Measurements from ENCODE around the gene ERCC6. TPM values are rescaled to one million over a fixed set of nuclear protein-coding genes. Genes with fewer than 3 reads are reported as not detected.

The ERCC6 gene
- 10 to 100 TPM in 1 of 4 donors, 1 to 10 TPM in 3; 3.5 to 12.6 (median 5.1) TPM for polyA plus RNA-seq
- long read RNA-seq, donor 1, full-length matches to known transcripts, result 2 of 8 reads
- long read RNA-seq, donor 1, partial matches to known transcripts, result 6 of 8 reads
- long read RNA-seq, donor 1, other reads (novel, unspliced or antisense), result 0 of 8 reads
- long read RNA-seq, donor 2, result 0 reads
- long read RNA-seq, donor 3, partial matches to known transcripts, result 0 of 2 reads
- long read RNA-seq, donor 3, other reads (novel, unspliced or antisense), result 0 of 2 reads
- long read RNA-seq, donor 4, result 0 reads
- long read RNA-seq, donor 5, partial matches to known transcripts, result 0 of 2 reads
- long read RNA-seq, donor 5, other reads (novel, unspliced or antisense), result 0 of 2 reads
- long read RNA-seq, donor 6, partial matches to known transcripts, result 0 of 1 reads
- long read RNA-seq, donor 6, other reads (novel, unspliced or antisense), result 0 of 1 reads
- long read RNA-seq, donor 7, result 0 reads
- long read RNA-seq, donor 8, result 0 reads
- long read RNA-seq, donor 9, result 0 reads
- long read RNA-seq, donor 10, partial matches to known transcripts, result 0 of 2 reads
- long read RNA-seq, donor 10, other reads (novel, unspliced or antisense), result 0 of 2 reads

DNA sequence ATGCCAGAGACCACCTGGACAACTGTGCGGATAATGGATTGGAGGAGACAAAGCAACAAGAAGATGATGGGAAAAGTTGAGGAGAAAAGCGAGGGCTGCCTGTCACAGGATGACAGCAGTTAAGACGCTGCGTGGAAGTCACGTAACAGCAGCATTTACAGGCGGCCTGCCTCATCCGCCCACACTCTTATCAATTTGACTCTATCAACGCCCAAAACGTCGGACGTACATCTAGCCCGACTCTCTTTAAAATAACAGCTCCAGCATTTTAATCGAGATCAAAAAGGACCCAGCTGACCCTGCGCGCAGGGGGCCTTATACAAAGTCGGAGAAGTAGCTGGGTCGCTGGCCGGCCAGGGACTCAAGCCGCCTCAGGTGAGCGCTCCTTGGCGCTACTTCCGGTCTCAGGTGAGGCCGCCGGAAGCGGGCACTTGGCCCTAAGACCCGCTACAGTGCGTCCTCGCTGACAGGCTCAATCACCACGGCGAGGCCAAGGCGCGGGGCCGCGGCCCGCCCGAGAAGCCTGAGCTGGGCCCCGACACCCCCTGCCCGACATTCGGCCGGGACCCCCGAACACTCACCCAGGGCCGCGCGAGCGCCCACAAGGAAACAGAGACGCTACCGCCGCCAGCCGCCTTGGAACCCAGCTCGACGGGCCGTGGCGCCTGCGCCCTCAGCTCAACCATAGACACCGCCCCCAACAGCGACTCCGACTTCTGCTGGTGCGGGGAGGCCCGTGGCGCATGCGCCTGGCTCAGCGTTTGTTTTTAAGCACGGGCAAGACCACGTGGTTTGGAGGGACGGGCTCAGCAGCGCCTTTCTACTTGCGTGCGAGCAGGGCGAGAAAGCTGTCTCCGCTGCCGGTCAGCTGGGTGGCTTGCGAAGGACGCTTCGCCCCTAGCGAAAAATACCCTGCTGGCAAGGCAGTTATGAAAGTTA is at the start of gene ERCC6:
Gene ERCC6 (minus strand): TSS at position 741 of the 939 bp plus-strand sequence.
- H3K36me3 ChIP-seq (ENCODE audit: control insufficient read depth in 3 of 3, insufficient read depth in 2 of 3, low read depth in 1 of 3, low read length in 3 of 3), result peaks cover 0 to 3% (median 0%) of the 10 kb centered on the region in 3 donors
- no peaks in the 10 kb centered on the region for H3K9me3 ChIP-seq (ENCODE audit: control insufficient read depth in 2 of 2, insufficient read depth in 1 of 2, low read depth in 1 of 2, low read length in 1 of 2)
- peak within 1 kb of the TSS; percentile 83 to 84 (median 84) for H3K27ac ChIP-seq (ENCODE audit: low read depth in 1 of 3, low read length in 2 of 3)
- WGBS, 3 donors, result 1 to 2% (median 1%) methylated on average over 73 to 75 of the region's 75 CpGs
- H3K27me3 ChIP-seq (ENCODE audit: control insufficient read depth in 3 of 3, insufficient read depth in 3 of 3, low read length in 3 of 3), result peaks cover 0 to 7% (median 2%) of the 10 kb centered on the region in 3 donors
- H3K4me1 ChIP-seq (ENCODE audit: control insufficient read depth in 3 of 3, insufficient read depth in 2 of 3, low read depth in 1 of 3, low read length in 2 of 3), result peaks cover 4 to 5% (median 4%) of the 10 kb centered on the region in 3 donors
- FAIRE-seq (no peak), DNase-seq (peak; percentile 98 to 99)
- H3K4me3 ChIP-seq (ENCODE audit: low read depth in 1 of 3, low read length in 3 of 3), result peak within 1 kb of the TSS; percentile 62 to 84 (median 63)

DNA sequence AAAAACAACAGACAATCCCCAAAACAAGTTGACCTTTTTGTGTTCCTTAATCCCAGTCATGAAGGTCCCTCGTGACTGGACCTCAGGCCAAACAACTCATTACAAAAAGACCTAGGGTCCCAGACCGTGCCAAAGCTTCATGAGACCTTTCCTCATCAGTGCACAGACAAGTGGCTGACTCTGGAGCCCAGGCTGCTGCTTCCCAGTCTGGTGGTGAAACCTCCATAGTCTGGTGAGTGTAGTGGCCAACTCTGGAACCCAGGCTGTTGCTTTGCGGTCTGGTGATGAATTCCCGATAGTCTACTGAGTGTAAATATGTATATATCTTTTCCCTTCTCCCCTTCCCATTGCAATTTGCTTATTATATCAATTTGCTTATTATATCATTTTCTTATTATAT is 49.1 kb upstream of the ERCC6 start:
- peaks cover 0 to 4% of the 10 kb centered on the region in 2 donors for H3K9me3 ChIP-seq (ENCODE audit: control insufficient read depth in 2 of 2, insufficient read depth in 1 of 2, low read depth in 1 of 2, low read length in 1 of 2)
- no peak overlapping the region for H3K4me3 ChIP-seq (ENCODE audit: low read depth in 1 of 3, low read length in 3 of 3)
- H3K27me3 ChIP-seq (ENCODE audit: control insufficient read depth in 3 of 3, insufficient read depth in 3 of 3, low read length in 3 of 3), result peaks cover 0 to 2% (median 0%) of the 10 kb centered on the region in 3 donors
- no peak overlapping the region for H3K27ac ChIP-seq (ENCODE audit: low read depth in 1 of 3, low read length in 2 of 3)
- 75 to 82% (median 75%) methylated on average over 4 of the region's 4 CpGs for WGBS, 3 donors
- FAIRE-seq, result no peak
- no peaks in the 10 kb centered on the region for H3K36me3 ChIP-seq (ENCODE audit: control insufficient read depth in 3 of 3, insufficient read depth in 2 of 3, low read depth in 1 of 3, low read length in 3 of 3)
- DNase-seq, result no peak
- no peaks in the 10 kb centered on the region for H3K4me1 ChIP-seq (ENCODE audit: control insufficient read depth in 3 of 3, insufficient read depth in 2 of 3, low read depth in 1 of 3, low read length in 2 of 3)

DNA sequence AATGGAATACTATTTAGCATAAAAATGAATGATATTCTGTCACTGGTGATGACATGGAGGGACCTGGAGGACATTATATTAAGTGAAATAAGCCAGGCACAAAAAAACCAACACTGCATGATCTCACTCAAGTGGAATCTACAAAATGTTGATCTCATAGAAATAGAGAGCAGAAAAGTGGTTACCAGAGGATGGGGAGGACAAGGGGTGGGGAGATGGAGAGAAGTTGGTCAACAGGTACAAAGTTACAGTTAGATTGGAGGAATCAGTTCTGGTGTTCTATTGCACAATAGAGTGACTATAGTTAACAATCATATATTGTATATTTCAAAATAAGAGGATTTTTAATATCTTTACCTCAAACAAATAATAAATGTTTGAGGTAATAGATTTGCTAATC is 46.5 kb upstream of the ERCC6 start:
- Histone ChIP-seq H3K36me3 (ENCODE audit: control insufficient read depth in 3 of 3, insufficient read depth in 2 of 3, low read depth in 1 of 3, low read length in 3 of 3) (no peaks in the 10 kb centered on the region), H3K27me3 (ENCODE audit: control insufficient read depth in 3 of 3, insufficient read depth in 3 of 3, low read length in 3 of 3) (peaks cover 0 to 2% (median 0%) of the 10 kb centered on the region in 3 donors), H3K9me3 (ENCODE audit: control insufficient read depth in 2 of 2, insufficient read depth in 1 of 2, low read depth in 1 of 2, low read length in 1 of 2) (peaks cover 0 to 4% of the 10 kb centered on the region in 2 donors), H3K4me1 (ENCODE audit: control insufficient read depth in 3 of 3, insufficient read depth in 2 of 3, low read depth in 1 of 3, low read length in 2 of 3) (no peaks in the 10 kb centered on the region), H3K4me3 (ENCODE audit: low read depth in 1 of 3, low read length in 3 of 3) (no peak overlapping the region), H3K27ac (ENCODE audit: low read depth in 1 of 3, low read length in 2 of 3) (no peak overlapping the region)
- FAIRE-seq (no peak), DNase-seq (no peak)

DNA sequence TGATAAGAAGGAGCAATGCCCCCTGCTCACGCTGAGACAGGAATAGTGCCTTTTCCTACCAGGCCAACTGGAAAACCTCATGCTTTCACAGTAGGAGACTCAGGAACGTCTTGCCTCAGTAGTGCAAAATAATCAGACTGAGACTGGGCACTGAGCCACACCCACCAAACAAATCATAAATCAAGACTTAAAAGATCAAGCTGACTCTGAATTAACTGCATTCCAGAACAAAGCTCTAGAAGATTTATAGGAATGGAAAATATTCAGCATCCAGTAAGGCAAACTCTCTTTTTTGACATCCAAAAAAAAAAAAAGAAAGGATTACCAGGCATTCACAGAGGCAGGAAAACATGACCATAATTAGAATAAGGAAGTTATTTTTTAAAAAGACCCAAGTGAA is 40.7 kb upstream of the ERCC6 start:
- H3K9me3 ChIP-seq (ENCODE audit: control insufficient read depth in 2 of 2, insufficient read depth in 1 of 2, low read depth in 1 of 2, low read length in 1 of 2), result no peaks in the 10 kb centered on the region
- no peak overlapping the region for H3K27ac ChIP-seq (ENCODE audit: low read depth in 1 of 3, low read length in 2 of 3)
- H3K4me1 ChIP-seq (ENCODE audit: control insufficient read depth in 3 of 3, insufficient read depth in 2 of 3, low read depth in 1 of 3, low read length in 2 of 3), result no peaks in the 10 kb centered on the region
- no peaks in the 10 kb centered on the region for H3K27me3 ChIP-seq (ENCODE audit: control insufficient read depth in 3 of 3, insufficient read depth in 3 of 3, low read length in 3 of 3)
- no peak overlapping the region for H3K4me3 ChIP-seq (ENCODE audit: low read depth in 1 of 3, low read length in 3 of 3)
- H3K36me3 ChIP-seq (ENCODE audit: control insufficient read depth in 3 of 3, insufficient read depth in 2 of 3, low read depth in 1 of 3, low read length in 3 of 3), result no peaks in the 10 kb centered on the region
- 33 to 43% (median 41%) methylated on average over 2 of the region's 2 CpGs for WGBS, 3 donors
- DNase-seq (no peak), FAIRE-seq (no peak)

DNA sequence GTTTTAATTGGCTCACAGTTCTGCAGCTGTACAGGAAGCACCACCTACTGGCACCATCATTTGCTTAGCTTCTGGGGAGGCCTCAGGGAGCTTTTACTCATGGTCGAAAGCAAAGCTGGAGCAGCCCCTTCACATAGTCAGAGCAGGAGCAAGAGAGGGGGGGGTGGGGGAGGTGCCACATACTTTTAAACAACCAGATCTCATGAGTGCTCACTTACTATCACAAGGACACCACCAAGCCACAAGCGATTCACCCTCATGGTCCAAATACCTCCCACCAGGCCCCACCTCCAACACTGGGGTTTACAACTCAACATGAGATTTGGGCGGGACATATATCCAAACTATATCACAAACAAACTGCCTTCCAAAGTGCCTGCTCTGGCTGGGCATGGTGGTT is 39.5 kb upstream of the ERCC6 start:
- FAIRE-seq (no peak), DNase-seq (no peak)
- Histone ChIP-seq H3K36me3 (ENCODE audit: control insufficient read depth in 3 of 3, insufficient read depth in 2 of 3, low read depth in 1 of 3, low read length in 3 of 3) (no peaks in the 10 kb centered on the region), H3K27ac (ENCODE audit: low read depth in 1 of 3, low read length in 2 of 3) (no peak overlapping the region), H3K4me1 (ENCODE audit: control insufficient read depth in 3 of 3, insufficient read depth in 2 of 3, low read depth in 1 of 3, low read length in 2 of 3) (no peaks in the 10 kb centered on the region), H3K27me3 (ENCODE audit: control insufficient read depth in 3 of 3, insufficient read depth in 3 of 3, low read length in 3 of 3) (no peaks in the 10 kb centered on the region), H3K9me3 (ENCODE audit: control insufficient read depth in 2 of 2, insufficient read depth in 1 of 2, low read depth in 1 of 2, low read length in 1 of 2) (no peaks in the 10 kb centered on the region), H3K4me3 (ENCODE audit: low read depth in 1 of 3, low read length in 3 of 3) (no peak overlapping the region)
- 86 to 88% (median 86%) methylated on average over 3 of the region's 3 CpGs for WGBS, 3 donors

DNA sequence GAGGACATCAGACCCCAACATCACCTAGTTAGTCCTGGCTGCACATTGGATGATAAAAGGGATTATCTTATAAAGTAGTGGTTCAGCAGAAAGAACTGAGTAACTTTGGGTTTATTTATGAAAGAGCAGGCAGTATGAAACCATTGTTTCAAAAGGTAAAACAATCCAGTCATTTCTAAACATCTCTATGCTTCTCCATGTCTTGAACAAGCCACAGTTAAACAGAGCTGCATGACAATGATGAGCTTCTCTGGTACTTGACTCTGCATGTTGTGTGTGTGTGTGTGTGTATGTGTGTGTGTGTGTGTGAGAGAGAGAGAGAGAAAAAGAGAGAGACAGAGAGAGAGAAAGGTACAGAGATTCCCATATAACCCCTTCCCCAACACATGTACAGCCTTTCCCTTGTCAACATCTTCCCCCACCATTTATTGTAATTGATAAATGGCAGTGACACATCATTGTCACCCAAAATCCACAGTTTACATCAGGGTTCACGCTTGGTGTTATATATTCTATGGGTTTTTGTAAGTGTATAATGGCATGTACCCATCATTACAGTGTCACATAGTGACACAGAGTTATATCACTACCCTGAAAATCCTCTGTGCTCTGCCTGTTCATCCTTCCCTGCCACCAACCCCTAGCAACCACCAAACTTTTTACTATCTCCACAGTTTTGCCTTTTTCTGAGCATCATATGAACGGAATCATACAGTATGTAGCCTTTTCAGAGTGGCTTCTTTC is 38.4 kb upstream of the ERCC6 start:
- no peak for FAIRE-seq

DNA sequence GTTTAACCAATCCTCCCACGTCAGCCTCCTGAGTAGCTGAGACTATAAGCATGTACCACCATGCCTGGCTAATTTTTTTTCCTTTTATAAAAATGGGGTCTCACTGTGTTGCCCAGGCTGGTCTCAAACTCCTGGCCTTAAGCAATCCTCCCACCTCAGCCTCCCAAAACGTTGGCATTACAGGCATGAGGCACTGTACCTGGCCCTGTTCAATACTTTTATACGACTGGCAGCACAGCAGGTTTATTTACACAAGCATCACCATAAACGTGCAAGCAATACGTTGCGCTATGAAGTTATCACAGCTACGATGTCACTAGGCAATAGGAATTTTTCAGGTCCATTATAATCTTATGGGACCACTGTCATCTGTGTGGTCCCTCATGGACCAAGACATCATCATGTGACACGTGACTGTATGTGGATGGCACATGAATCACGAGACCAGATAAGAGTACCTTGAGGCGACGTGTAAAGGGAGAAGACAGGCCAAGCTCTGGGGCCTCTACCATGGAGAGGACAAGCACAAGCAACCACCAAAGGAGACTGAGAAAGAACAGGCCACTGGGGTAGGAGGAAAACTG is 36.7 kb upstream of the ERCC6 start:
- no peak overlapping the region for H3K4me3 ChIP-seq (ENCODE audit: low read depth in 1 of 3, low read length in 3 of 3)
- H3K4me1 ChIP-seq (ENCODE audit: control insufficient read depth in 3 of 3, insufficient read depth in 2 of 3, low read depth in 1 of 3, low read length in 2 of 3), result no peaks in the 10 kb centered on the region
- WGBS, 3 donors, result 63 to 78% (median 74%) methylated on average over 11 of the region's 11 CpGs
- H3K9me3 ChIP-seq (ENCODE audit: control insufficient read depth in 2 of 2, insufficient read depth in 1 of 2, low read depth in 1 of 2, low read length in 1 of 2), result no peaks in the 10 kb centered on the region
- no peak overlapping the region for H3K27ac ChIP-seq (ENCODE audit: low read depth in 1 of 3, low read length in 2 of 3)
- no peaks in the 10 kb centered on the region for H3K27me3 ChIP-seq (ENCODE audit: control insufficient read depth in 3 of 3, insufficient read depth in 3 of 3, low read length in 3 of 3)
- DNase-seq (no peak), FAIRE-seq (no peak)
- H3K36me3 ChIP-seq (ENCODE audit: control insufficient read depth in 3 of 3, insufficient read depth in 2 of 3, low read depth in 1 of 3, low read length in 3 of 3), result no peaks in the 10 kb centered on the region

More for the DNA sequence above, 38.4 kb upstream of the ERCC6 start:
- no peak overlapping the region for H3K4me3 ChIP-seq (ENCODE audit: low read depth in 1 of 3, low read length in 3 of 3)
- no peaks in the 10 kb centered on the region for H3K27me3 ChIP-seq (ENCODE audit: control insufficient read depth in 3 of 3, insufficient read depth in 3 of 3, low read length in 3 of 3)
- no peak for DNase-seq
- no peaks in the 10 kb centered on the region for H3K36me3 ChIP-seq (ENCODE audit: control insufficient read depth in 3 of 3, insufficient read depth in 2 of 3, low read depth in 1 of 3, low read length in 3 of 3)
- no peaks in the 10 kb centered on the region for H3K9me3 ChIP-seq (ENCODE audit: control insufficient read depth in 2 of 2, insufficient read depth in 1 of 2, low read depth in 1 of 2, low read length in 1 of 2)
- WGBS, 3 donors, result 69 to 80% (median 74%) methylated on average over 2 of the region's 2 CpGs
- no peaks in the 10 kb centered on the region for H3K4me1 ChIP-seq (ENCODE audit: control insufficient read depth in 3 of 3, insufficient read depth in 2 of 3, low read depth in 1 of 3, low read length in 2 of 3)
- H3K27ac ChIP-seq (ENCODE audit: low read depth in 1 of 3, low read length in 2 of 3), result no peak overlapping the region
